NCI-H69 (cell line): ENCODE measurements around the gene GSN.

ENCODE experiments used
- DNase-seq: peaks from one replicate; lab custom pipeline; 2025; lab: John Stamatoyannopoulos, UW

GSN gene

GRCh38 chr9:121303456-121304451, 35.8 kb downstream of the GSN start:
- DNase-seq, result no peak

DNA sequence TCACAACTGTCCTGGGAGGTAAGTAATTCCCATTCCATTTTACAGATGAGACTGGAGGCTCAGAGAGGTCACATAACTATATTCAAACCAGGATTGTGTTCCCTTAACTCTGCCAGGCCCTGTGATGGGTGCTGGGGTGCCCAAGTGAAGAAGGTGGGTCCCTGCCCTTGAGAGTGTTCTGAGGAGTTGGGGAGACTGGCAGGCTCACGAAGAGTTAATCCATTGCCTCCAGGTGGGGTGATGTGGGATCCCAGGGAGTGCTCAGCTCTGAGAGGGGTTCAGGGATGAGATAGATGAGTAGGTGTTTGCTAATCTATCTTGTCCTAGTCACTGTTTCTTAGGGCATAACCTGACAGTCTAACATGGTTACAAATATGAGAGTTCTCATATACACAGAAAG, 36.7 kb downstream of the GSN start:
- no peak for DNase-seq

GRCh38 chr9:121305269-121305994, 37.5 kb downstream of the GSN start:
- DNase-seq, result peak; percentile 5

DNA sequence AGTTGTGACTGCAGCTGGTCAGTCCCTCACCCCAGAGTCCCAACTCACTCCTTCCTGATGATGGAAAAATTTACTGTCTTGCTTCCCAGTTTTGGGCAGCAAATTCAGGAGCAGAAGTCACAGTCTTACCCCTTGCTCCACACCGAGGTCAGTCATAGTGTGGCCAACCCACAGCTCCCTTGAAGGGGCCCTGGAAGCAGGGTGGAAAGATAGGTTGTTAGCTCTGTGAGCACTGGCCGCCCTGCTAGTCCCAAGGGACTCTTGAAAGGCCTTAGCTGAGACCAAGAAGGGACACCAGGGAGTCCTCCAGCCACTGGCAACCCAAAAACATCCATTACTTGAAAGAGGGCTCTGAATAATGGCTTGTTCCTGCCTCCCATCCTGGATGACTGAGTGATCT, 40.0 kb downstream of the GSN start:
- DNase-seq, result no peak

- DNase-seq, result no peak
Measured at GRCh38 chr9:121308765-121309164, 40.8 kb downstream of the GSN start.

DNA sequence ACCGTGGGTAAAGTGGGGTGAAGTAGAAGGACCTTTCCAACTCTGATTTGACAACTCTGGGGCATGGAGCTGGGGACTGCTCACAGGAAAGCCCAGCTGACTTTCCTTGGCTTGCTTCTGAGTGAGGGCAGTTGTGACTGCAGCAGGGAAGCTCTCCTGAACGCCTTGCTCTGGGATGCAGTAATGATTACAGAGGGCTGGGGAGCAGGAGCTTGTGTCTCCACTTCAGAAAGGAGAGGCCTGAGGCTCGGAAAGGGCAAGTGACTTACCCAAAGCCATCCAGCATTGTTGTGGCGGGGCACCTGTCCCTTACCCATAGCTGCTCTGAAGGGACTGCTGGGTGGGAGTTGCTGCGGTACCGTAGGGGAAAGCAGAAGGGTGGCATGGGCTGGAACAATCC, 41.2 kb downstream of the GSN start:
- no peak for DNase-seq

DNA sequence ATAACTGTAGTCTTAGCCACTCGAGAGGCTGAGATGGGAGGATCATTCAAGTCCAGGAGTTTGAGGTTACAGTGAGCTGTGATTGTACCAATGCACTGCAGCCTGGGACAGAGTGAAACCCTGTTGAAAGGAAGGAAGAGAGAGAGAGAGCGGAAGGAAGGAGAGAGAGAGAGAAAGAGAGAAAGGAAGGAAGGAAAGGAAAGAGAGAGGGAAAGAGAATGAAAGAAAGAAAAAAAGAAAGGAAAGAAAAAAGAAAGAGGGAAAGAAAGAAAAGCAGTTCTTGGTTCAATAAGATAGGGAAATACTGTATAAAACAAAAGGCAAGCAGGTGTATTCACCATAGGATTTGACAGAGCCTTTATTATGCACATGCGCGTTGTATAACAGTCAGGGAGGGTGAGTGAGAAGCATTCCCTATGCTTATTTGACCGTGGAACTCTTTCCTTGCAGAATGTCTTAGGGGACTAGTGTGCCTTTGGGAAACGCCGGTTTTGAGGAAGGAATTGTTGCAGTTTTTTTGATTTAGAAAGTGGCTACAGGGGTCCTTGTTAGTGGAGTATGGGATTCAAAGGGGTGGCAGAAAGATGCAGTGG, 42.0 kb downstream of the GSN start:
- DNase-seq, result no peak

- DNase-seq, result no peak
Measured at GRCh38 chr9:121310571-121310970, 42.6 kb downstream of the GSN start.

DNA sequence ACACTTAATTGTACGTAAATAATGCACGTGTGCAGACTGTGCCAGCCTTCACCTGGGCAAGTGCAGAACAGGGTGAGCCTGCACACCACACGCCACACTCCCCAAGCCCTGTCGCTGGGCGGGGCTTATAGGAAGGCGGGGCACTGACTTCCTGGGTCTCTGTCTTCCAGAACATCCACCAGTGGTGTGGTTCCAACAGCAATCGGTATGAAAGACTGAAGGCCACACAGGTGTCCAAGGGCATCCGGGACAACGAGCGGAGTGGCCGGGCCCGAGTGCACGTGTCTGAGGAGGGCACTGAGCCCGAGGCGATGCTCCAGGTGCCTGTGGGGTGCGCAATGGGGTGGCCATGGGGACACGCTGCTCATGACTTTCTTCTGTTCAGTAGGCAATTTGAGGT, 44.2 kb downstream of the GSN start:
- DNase-seq, result no peak

DNA sequence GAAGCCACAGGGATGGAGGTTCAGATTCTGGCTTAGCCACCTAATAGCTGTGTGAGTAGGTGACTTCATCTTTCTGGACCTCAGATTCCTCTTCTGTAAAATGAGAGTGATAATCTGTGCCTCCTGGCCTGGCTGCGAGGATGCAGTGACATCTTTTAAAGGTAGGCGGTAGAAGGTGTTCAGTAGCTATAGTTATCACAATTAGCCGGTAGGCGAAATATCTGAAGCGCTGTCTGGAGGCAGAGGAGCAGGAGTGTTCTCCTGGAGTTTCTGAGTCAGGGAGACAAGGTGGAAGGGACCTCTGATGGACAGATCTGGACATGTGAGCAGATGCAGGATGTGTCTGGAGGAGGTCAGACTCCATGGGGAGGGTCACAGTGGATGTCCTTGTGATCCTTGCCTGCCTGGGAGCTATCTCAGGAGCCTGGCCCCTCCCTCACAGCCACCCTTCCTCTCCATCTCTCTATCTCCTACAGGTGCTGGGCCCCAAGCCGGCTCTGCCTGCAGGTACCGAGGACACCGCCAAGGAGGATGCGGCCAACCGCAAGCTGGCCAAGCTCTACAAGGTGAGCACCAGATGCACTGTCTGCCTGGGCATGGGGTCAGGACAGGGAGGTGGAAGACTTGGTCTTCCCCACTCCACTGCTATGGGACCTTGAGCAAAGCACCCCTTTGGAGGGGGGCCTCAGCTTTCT, 45.6 kb downstream of the GSN start:
- no peak for DNase-seq

DNA sequence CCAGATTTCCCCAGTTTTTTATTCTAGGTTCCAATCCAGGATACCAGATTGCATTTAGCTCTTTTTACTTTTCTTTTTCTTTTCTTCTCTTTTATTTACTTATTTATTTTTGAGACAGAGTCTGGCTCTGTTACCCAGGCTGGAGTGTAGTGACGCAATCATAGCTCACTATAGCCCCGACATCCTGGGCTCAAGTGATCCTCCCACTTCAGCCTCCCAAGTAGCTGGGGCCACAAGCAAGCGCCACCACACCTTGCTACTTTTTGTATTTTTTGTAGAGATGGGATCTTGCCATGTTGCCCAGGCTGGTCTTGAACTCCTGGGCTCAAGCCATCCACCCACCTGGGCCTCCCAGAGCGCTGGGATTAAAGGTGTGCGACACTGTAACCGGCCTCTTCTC, 48.4 kb downstream of the GSN start:
- DNase-seq, result no peak

GRCh38 chr9:121316852-121317373, 49.0 kb downstream of the GSN start:
- DNase-seq, result no peak

DNA sequence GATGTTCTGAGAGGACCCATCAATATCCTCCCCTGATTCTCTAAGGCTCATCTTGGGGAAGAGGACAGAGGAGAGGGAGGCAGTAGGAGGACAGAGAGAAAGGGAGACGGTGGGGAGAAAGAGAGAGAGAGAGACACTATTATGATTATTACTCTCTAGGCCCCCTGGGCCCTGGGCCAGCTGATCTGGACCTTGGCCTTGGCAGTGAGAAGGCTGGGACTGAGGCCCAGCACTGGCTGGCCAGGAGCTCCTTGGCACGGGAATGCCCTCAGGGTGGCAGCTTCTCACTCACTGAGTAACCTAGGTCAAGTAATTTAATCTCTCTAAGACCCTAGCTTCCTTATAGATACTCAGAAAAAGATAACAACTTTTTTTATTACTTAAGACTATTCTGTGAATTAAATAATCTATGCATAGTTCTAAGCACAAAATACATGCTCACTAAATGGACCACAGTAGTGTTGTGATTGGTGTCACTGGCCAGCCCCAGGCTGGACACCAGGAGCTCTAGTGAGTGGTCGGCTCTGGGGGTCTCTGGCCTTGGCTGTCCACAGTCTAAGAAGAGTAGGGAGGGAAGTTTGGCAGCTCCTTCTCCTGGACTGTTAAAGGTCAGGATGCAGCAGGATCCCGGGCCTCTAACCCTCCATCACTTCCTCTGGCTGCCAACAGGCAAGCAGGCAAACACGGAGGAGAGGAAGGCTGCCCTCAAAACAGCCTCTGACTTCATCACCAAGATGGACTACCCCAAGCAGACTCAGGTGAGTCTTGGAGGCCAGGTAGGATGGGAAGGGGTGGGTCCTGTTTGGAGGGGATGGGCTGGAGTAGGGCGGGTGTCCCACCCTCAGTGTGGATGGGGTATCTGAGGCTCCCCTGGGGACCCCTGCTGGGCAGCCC, 50.0 kb downstream of the GSN start:
- no peak for DNase-seq

GRCh38 chr9:121318631-121319382, 50.8 kb downstream of the GSN start:
- no peak for DNase-seq

GRCh38 chr9:121319383-121319780, 51.4 kb downstream of the GSN start:
- DNase-seq, result no peak

GRCh38 chr9:121321016-121321503, 53.1 kb downstream of the GSN start:
- DNase-seq, result no peak

- peak; percentile 36 for DNase-seq
Measured at GRCh38 chr9:121322037-121322736, 54.2 kb downstream of the GSN start.

GRCh38 chr9:121322737-121323448, 54.9 kb downstream of the GSN start:
- DNase-seq, result no peak
